CMK (cell line): ENCODE data around the gene FBXL12.
"Not testable (repeated sequence)": the region's sequence is repeated elsewhere in the genome, so short reads cannot be mapped to it uniquely, and the experiment has no call there.

ENCODE experiments used
- DNase-seq: peaks from one replicate; pipeline ENCODE4 v3.0.0-alpha.2; 2010; ENCODE audit warnings: low read depth

The FBXL12 gene

DNA sequence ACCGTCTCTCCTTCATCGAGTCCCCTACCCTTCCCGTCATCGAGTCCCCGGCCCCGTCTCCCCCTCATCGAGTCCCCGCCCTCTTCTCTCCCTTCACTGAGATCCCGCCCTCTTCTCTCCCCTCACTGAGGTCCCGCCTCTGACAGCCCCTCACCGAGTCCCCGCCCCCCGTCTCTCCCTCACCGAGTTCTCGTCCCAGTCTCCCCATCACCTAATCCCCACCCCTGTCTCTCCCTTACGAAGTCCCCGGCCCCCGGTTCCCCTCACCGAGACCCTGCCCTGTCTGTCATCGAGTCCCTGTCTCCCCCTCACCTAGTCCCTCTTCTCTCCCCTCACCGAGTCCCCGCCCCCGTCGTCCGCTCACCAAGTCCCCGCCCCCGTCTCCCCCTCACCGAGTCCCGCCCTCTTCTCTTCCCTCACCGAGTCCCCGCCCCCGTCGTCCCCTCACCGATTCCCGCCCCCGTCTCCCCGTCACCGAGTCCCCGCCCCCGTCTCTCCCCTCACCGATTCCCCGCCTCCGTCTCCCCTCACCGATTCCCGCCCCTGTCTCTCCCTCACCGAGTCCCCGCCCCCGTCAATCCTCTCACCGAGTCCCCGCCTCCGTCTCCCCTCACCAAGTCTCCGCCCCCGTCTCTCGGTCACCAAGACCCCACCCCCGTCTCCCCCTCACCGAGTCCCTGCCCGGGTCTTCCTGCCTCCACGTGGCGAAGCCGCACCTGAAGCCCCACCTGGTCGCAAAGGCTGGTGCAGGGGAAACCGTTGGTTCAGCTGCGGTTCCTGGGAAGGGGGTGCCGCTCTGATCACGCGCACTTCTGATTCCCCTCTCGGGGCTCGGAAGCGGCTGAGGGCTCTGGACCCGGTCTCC lies 26.4 kb downstream of the FBXL12 start:
- peak; percentile 88 for DNase-seq

DNA sequence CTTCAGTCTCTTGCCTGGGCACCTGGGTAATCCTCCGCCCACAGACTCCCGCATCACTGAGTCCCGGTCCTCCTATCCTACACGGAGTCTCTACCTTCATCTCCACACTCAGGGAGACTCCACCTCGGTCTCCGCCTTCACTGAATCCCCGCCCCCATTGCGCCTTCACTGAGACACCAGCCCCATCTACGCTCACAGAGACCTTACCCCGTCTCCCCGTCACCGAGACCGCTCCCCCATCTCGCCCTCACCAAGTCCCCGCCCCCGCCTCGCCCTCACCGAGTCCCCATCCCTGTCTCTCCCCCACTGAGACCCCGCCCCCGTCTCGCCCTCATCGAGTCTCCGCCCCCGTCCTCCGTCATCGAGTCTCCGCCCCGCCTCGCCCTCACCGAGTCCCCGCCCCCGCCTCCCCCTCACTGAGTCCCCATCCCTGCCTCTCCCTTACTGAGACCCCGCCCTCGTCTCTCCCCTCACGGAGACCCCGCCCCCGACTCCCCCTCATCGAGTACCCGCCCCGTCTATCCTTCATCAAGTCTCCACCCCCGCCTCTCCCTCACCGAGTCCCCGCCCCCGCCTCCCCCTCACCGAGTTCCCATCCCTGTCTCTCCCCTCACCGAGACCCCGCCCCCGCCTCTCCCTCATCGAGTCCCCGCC lies 27.2 kb downstream of the FBXL12 start:
- DNase-seq: peak; percentile 88

DNA sequence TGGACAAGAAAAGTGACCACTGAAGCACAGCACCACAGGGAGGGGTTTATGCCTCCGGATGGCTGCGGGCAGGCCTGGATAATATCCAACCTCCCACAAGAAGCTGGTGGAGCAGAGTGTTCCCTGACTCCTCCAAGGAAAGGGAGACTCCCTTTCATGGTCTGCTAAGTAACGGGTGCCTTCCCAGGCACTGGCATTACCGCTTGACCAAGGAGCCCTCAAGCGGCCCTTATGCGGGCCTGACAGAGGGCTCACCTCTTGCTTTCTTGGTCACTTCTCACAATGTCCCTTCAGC lies 27.9 kb downstream of the FBXL12 start:
- DNase-seq: not testable (repeated sequence)

- DNase-seq: not testable (repeated sequence)
Measured at GRCh38 chr19:9789579-9789978, 29.3 kb downstream of the FBXL12 start.

GRCh38 chr19:9789066-9789465 lies 29.8 kb downstream of the FBXL12 start:
- no peak for DNase-seq

DNA sequence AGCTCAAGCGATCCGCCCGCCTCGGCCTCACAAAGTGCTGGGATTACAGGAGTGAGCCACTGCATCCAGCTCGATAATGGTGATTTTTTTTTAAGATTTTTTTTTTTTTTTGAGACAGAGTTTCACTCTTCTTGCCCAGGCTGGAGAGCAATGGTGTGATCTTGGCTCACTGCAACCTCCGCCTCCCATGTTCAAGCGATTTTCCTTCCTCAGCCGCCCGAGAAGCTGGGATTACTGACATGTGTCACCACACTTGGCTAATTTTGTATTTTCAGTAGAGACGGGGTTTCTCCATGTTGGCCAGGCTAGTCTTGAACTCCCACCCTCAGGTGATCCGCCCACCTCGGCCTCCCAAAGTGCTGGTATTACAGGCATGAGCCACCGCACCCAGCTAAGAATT lies 30.3 kb downstream of the FBXL12 start:
- not testable (repeated sequence) for DNase-seq

DNA sequence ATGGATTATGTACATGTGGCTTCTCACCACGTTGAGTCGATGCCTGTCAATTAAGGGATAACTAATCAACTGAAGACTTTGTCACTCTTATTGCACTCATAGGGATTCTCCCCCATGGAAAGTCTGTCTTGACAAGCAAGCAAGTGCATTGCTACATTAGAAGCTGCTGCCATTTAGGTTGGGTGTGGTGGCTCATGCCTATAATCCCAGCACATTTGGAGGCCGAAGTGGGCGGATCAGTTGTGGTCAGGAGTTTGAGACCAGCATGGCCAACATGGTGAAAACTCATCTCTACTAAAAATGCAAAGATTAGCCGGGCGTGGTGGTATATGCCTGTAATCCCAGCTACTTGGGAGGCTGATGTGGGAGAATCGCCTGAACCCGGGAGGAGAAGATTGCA lies 32.1 kb downstream of the FBXL12 start:
- no peak for DNase-seq

GRCh38 chr19:9786342-9786741 lies 32.5 kb downstream of the FBXL12 start:
- no peak for DNase-seq

DNA sequence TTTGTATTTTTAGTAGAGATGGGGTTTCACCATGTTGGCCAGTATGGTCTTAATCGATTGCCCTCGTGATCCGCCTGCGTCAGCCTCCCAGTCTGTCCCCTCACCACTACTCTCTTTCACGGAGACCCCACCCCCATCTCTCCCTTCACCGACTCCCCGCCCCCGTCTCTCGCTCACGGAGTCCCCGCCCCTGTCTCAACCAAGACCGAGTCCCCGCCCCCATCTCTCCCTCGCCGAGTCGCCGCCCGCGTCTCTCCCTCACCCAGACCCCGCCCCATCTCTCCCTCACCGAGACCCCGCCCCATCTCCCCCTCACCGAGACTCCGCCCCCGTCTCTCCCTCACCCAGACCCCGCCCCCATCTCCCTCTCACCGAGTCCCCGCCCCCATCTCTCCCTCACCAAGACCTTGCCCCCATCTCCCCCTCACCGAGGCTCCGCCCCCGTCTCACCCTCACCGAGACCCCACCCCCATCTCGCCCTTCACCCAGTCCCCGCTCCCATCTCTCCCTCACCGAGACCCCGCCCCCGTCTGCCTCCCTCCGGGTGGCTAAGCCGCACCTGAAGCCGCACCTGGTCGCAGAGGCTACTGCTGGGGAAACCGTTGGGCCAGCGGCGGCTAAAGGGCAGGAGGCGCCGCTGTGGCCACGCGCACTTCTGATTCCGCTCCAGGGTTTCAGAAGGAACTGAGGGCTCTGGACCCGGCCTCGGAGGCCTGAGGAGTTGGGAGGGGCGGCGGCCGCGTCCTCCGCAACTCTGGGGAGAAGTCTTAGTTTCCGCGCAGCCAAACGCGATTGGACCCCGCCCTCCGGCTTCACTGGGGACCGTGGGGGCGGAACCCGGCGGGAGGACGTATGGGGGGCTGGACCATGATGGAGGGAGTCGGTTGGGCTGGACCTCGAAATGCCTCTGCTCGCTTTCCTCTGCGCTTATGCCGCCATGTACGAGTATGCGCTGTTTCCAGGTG lies 33.2 kb downstream of the FBXL12 start:
- DNase-seq: peak; percentile 96

DNA sequence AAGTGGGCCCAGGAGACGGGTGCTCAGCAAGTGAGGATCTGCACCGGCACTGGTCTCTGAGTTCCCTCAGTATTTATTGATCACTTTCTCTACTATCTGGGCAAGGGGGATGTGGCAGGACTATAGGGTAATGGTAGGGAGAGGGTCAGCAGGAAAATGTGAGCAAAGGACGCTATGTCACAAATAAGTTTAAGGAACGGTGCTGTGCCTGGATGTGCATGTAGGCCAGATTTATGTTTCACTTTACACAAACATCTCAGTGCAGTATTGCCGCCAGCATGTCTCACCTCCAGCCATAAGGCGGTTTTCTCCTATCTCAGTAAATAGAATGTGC lies 34.7 kb downstream of the FBXL12 start:
- DNase-seq: not testable (repeated sequence)

- DNase-seq: no peak
Measured at GRCh38 chr19:9782338-9782737, 36.5 kb downstream of the FBXL12 start.

- DNase-seq: peak; percentile 93
Measured at GRCh38 chr19:9768175-9769112, 50.4 kb downstream of the FBXL12 start, which contains the start of gene ZNF846. Gene ZNF846 (minus strand): TSS chr19:9768738. CDS start chr19:9764950, 3,788 bp downstream.
